ENCODE measurements around the gene PRUNE2.
"Not testable (repeated sequence)": the region's sequence is repeated elsewhere in the genome, so short reads cannot be mapped to it uniquely, and the experiment has no call there.

PRUNE2 gene

GRCh38 chr9:76863832-76864231 lies 42.1 kb downstream of the PRUNE2 start:
- H3K27ac ChIP-seq (ENCODE audit: low read length): no peak overlapping the region
- no peaks in the 10 kb centered on the region for H3K9me3 ChIP-seq (ENCODE audit: insufficient read depth, low read length, severe bottlenecking)
- H3K9ac ChIP-seq (ENCODE audit: low read depth, low read length): no peak overlapping the region
- ATAC-seq (ENCODE audit: insufficient read depth, low read depth) (no peak), DNase-seq (no peak)
- H4K20me1 ChIP-seq (ENCODE audit: insufficient read depth, low read length): no peaks in the 10 kb centered on the region
- H3K79me2 ChIP-seq (ENCODE audit: insufficient read depth, low read length): no peaks in the 10 kb centered on the region
- peaks cover 4% of the 10 kb centered on the region for H3K27me3 ChIP-seq (ENCODE audit: insufficient read depth, low read length, poor library complexity)
- H3K36me3 ChIP-seq (ENCODE audit: insufficient read depth, low read length): no peaks in the 10 kb centered on the region
- H3K4me3 ChIP-seq (ENCODE audit: low read depth in 1 of 2, low read length in 2 of 2): no peak overlapping the region
- H3K4me2 ChIP-seq (ENCODE audit: insufficient read depth, low read length): no peak overlapping the region
- TF ChIP-seq CTCF (IDR thresholded peaks at IDR 0.05; ENCODE audit: borderline replicate concordance, extremely low read depth, low read length, poor library complexity, severe bottlenecking): no peak
- TF ChIP-seq EZH2 (IDR thresholded peaks at IDR 0.05; ENCODE audit: borderline replicate concordance, low read depth, low read length, severe bottlenecking): no peak
- H2AFZ ChIP-seq (ENCODE audit: low read depth, low read length): no peak overlapping the region
- H3K4me1 ChIP-seq (ENCODE audit: insufficient read depth, low read length): no peaks in the 10 kb centered on the region

- Histone ChIP-seq H3K27ac (ENCODE audit: low read length) (no peak overlapping the region), H2AFZ (ENCODE audit: low read depth, low read length) (no peak overlapping the region), H3K4me1 (ENCODE audit: insufficient read depth, low read length) (no peaks in the 10 kb centered on the region), H3K4me2 (ENCODE audit: insufficient read depth, low read length) (no peak overlapping the region), H3K9ac (ENCODE audit: low read depth, low read length) (no peak overlapping the region), H3K9me3 (ENCODE audit: insufficient read depth, low read length, severe bottlenecking) (no peaks in the 10 kb centered on the region), H3K4me3 (ENCODE audit: low read depth in 1 of 2, low read length in 2 of 2) (no peak overlapping the region), H3K36me3 (ENCODE audit: insufficient read depth, low read length) (no peaks in the 10 kb centered on the region), H3K79me2 (ENCODE audit: insufficient read depth, low read length) (no peaks in the 10 kb centered on the region), H4K20me1 (ENCODE audit: insufficient read depth, low read length) (no peaks in the 10 kb centered on the region), H3K27me3 (ENCODE audit: insufficient read depth, low read length, poor library complexity) (peaks cover 5% of the 10 kb centered on the region)
- DNase-seq (no peak), ATAC-seq (ENCODE audit: insufficient read depth, low read depth) (no peak)
- TF ChIP-seq CTCF (IDR thresholded peaks at IDR 0.05; ENCODE audit: borderline replicate concordance, extremely low read depth, low read length, poor library complexity, severe bottlenecking): no peak
- TF ChIP-seq EZH2 (IDR thresholded peaks at IDR 0.05; ENCODE audit: borderline replicate concordance, low read depth, low read length, severe bottlenecking): no peak
Measured at GRCh38 chr9:76859860-76860259, 46.1 kb downstream of the PRUNE2 start.

GRCh38 chr9:76858248-76858647 lies 47.7 kb downstream of the PRUNE2 start:
- H2AFZ ChIP-seq (ENCODE audit: low read depth, low read length); H3K9me3 ChIP-seq (ENCODE audit: insufficient read depth, low read length, severe bottlenecking); ATAC-seq (ENCODE audit: insufficient read depth, low read depth): not testable (repeated sequence)

GRCh38 chr9:76856016-76856415 lies 49.9 kb downstream of the PRUNE2 start:
- Histone ChIP-seq H3K9me3 (ENCODE audit: insufficient read depth, low read length, severe bottlenecking) (no peaks in the 10 kb centered on the region), H4K20me1 (ENCODE audit: insufficient read depth, low read length) (no peaks in the 10 kb centered on the region), H3K27me3 (ENCODE audit: insufficient read depth, low read length, poor library complexity) (peaks cover 5% of the 10 kb centered on the region), H3K4me2 (ENCODE audit: insufficient read depth, low read length) (no peak overlapping the region), H3K4me3 (ENCODE audit: low read depth in 1 of 2, low read length in 2 of 2) (no peak overlapping the region), H3K27ac (ENCODE audit: low read length) (no peak overlapping the region), H3K4me1 (ENCODE audit: insufficient read depth, low read length) (no peaks in the 10 kb centered on the region), H3K9ac (ENCODE audit: low read depth, low read length) (no peak overlapping the region), H3K36me3 (ENCODE audit: insufficient read depth, low read length) (no peaks in the 10 kb centered on the region), H3K79me2 (ENCODE audit: insufficient read depth, low read length) (no peaks in the 10 kb centered on the region), H2AFZ (ENCODE audit: low read depth, low read length) (no peak overlapping the region)
- no peak for ATAC-seq (ENCODE audit: insufficient read depth, low read depth)
- no peak for DNase-seq
- TF ChIP-seq EZH2 (IDR thresholded peaks at IDR 0.05; ENCODE audit: borderline replicate concordance, low read depth, low read length, severe bottlenecking) (no peak), CTCF (IDR thresholded peaks at IDR 0.05; ENCODE audit: borderline replicate concordance, extremely low read depth, low read length, poor library complexity, severe bottlenecking) (no peak)

More at GRCh38 chr9:76858248-76858647, 47.7 kb downstream of the PRUNE2 start:
- not testable (repeated sequence) for H3K79me2 ChIP-seq (ENCODE audit: insufficient read depth, low read length); H3K27me3 ChIP-seq (ENCODE audit: insufficient read depth, low read length, poor library complexity); H3K4me2 ChIP-seq (ENCODE audit: insufficient read depth, low read length); H3K4me1 ChIP-seq (ENCODE audit: insufficient read depth, low read length); H4K20me1 ChIP-seq (ENCODE audit: insufficient read depth, low read length); H3K4me3 ChIP-seq (ENCODE audit: low read depth in 1 of 2, low read length in 2 of 2); H3K27ac ChIP-seq (ENCODE audit: low read length); H3K9ac ChIP-seq (ENCODE audit: low read depth, low read length); DNase-seq; H3K36me3 ChIP-seq (ENCODE audit: insufficient read depth, low read length)
